Measurements from ENCODE around the gene LOC128125822.
A peak's percentile ranks its signal among the peaks of the same experiment; 100 is the strongest.

The LOC128125822 gene

DNA sequence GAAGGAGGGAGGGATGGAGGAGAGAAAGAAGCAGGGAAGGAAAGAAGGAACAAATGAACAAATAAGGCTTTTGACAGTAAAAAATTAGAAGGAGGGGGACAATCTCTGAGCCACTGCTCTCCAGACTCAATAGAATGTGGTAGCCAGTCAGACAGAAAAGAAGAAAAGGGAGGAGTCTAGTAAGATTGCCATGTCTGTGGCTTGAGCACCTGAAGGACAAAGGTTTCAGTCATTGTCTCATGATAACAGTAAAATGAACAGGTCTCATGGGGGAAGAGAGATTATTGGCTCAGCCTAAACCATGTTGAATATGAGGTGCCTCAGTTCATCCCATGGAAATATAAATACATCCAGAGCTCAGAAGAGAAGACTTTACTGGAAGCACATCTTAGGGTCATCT is 14.0 kb upstream of the LOC128125822 start:
- DNase-seq = no peak

- DNase-seq = no peak
Measured at GRCh38 chr6:63560801-63561287, 11.4 kb upstream of the LOC128125822 start.

- no peak for DNase-seq
Measured at GRCh38 chr6:63561288-63561687, 11.0 kb upstream of the LOC128125822 start.

DNA sequence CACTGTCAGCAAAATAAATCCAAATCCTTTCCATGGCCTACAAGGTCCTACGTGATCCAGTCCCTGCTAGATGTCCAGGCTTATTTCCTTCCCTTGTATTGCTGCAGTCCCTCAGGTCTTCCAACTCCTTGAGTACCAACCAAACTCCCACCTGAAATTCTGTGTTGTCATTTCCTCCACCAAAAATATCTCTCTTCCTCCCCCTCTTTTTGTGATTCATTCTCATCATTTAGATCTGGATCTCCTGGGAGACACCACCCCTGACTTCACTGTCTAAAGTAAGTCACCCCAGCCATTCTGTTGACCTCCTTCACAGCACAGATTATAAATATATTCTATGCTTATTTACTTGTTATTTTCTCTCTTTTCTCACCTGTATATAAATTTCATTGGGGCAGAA is 9.0 kb upstream of the LOC128125822 start:
- DNase-seq = no peak

- no peak for DNase-seq
Measured at GRCh38 chr6:63565058-63565726, 7.1 kb upstream of the LOC128125822 start.

GRCh38 chr6:63565727-63566596 is 6.3 kb upstream of the LOC128125822 start:
- no peak for DNase-seq

DNA sequence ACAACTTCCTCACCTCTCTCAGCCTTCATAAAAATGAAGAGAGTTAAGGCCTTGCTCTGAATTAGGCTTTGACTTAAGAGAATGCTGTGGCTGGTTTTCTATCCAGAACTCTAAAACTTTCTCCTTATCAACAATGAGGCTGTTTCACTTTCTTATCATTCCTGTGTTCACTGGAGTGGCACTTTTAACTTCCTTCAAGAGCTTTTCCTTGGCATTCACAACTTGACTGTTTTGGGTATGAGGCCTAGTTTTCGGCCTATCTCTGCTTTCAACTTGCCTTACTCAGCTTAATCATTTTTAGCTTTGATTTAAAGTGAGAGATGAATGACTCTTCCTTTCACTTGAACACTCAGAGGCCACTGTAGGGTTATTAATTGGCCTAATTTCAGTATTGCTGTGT is 4.3 kb upstream of the LOC128125822 start:
- no peak for DNase-seq

- no peak for DNase-seq
Measured at GRCh38 chr6:63571361-63572043, 778 bp upstream of the LOC128125822 start.

GRCh38 chr6:63572747-63573075 is 431 bp downstream of the LOC128125822 start:
- no peak for DNase-seq

GRCh38 chr6:63573076-63573898 is 1.0 kb downstream of the LOC128125822 start:
- peak; percentile 73 for DNase-seq

DNA sequence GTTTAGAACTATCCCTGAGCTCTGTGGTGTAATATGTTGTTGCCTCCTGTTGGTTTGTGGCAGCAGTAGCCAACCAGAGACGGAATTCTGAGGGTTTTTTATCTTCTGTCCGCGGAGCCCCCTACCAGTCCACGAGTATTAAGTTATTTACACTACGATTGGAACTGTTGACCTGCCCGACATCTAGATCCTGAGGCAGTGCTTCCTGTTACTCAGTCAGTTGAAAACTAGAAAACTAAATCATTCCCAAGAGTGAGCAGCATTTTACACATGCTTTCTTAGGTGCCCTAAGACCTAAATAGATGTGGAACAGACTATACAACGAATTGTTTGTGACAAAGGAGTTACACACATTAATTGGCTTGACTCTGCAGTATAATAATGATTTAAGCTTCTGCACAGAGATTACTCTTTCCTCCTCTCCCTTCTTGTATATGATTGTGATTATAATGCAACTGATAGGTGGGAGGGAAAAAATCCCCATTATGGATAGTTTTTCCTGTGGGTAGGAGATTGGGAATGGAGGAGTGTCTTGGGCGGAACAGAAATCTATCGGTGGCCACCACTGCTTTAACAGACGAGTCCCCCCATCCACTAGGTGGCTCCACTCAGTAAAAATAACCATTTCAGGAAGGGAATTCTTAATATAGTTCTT is 1.7 kb downstream of the LOC128125822 start:
- DNase-seq = peak; percentile 72

DNA sequence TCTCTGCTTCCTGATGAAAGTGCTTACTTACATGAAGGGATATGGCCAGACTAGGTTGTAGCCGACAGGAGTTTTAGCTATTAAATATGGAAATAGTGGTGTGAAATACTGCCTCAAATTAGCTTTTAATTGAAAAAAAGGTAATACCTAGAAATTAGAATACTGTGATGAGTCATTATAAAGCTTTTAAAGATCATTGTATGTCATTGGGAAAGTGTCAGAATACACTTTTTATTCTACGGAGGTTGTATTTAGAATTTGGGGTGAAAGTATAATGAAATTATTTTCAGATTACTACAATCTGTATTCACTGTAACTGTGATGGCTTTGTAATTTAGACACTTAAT is 2.2 kb downstream of the LOC128125822 start:
- DNase-seq = no peak

DNA sequence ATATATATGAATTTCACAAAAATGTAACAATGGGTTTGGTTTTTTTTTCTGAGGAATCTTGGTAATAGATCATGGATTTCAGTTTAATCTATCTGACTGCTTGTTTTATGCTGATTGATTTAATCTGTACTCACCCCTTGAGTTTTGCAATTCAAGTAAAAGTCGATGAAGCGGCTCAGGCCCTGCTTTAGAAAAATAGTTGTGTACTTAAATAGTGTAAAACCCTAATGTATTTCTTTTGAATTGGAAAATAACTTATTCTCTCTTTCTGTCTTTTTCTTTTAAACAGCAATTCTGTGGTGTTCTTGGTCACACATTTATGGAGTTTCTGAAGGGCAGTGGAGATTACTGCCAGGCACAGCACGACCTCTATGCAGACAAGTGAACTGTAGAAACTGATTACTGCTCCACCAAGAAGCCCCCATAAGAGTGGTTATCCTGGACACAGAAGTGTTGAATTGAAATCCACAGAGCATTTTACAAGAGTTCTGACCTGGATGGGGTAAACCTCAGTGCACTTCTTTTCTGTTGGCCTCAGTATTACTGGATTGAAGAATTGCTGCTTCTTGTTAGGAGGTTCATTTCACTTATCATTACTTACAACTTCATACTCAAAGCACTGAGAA is 4.0 kb downstream of the LOC128125822 start:
- no peak for DNase-seq

DNA sequence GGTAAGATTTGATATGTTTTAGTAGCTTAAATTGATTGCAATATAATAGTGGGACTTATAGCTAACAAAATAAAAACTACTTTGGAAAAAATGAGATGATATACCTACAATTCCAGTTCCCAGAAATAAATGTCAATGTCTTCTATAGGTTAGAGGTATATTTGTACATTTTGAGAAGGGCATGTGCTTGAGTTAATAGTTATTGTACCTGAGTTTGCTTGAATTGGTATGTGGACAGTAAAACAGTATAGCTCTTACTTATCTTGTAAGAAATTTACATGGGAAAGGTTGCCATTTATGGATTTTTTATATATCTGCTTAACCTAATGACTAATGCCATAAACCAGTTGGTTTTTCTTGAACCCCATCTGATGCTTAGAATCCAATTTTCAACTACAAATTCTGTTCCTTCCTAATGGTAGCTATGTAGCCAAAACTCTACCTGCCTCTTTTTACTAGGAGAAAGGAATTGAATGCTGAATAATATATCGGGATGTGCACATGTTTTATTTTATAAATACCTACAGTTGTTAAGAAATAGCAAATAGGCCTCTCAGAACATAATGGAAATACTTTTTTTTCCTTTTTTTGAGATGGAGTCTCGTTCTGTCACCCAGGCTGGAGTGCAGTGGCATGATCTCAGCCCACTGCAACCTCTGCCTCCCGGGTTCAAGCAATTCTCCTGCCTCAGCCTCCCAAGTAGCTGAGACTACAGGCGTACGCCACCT is 4.9 kb downstream of the LOC128125822 start:
- DNase-seq = no peak

DNA sequence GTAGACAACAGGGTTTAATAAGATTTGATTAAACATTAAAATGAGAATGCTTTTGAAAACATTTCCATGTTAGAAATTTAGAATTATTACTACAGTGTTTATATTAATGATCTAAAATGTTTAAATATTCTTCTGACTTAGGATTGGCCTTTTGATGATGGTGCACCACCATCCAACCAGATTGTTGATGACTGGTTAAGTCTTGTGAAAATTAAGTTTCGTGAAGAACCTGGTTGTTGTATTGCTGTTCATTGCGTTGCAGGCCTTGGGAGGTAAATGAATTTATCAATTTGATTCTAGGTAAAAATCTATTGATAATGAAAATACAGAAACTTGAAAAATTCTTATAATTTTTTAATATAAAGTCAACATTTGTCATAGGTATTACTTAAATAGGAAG is 6.5 kb downstream of the LOC128125822 start:
- DNase-seq = no peak

DNA sequence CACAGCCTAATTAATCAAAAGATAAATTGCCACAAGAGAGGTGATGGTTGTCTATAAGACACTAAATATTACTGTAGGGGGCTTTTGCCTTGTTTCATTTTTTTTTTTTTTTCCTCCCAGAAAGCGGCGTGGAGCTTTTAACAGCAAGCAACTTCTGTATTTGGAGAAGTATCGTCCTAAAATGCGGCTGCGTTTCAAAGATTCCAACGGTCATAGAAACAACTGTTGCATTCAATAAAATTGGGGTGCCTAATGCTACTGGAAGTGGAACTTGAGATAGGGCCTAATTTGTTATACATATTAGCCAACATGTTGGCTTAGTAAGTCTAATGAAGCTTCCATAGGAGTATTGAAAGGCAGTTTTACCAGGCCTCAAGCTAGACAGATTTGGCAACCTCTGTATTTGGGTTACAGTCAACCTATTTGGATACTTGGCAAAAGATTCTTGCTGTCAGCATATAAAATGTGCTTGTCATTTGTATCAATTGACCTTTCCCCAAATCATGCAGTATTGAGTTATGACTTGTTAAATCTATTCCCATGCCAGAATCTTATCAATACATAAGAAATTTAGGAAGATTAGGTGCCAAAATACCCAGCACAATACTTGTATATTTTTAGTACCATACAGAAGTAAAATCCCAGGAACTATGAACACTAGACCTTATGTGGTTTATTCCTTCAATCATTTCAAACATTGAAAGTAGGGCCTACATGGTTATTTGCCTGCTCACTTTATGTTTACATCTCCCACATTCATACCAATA is 7.8 kb downstream of the LOC128125822 start:
- DNase-seq = no peak

DNA sequence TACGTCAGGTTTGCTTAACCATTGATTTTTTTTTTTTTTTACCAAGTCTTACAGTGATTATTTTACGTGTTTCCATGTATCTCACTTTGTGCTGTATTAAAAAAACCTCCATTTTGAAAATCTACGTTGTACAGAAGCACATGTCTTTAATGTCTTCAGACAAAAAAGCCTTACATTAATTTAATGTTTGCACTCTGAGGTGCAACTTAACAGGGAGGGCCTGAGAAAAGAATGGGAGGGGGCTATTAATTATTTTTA is 8.4 kb downstream of the LOC128125822 start:
- DNase-seq = no peak

DNA sequence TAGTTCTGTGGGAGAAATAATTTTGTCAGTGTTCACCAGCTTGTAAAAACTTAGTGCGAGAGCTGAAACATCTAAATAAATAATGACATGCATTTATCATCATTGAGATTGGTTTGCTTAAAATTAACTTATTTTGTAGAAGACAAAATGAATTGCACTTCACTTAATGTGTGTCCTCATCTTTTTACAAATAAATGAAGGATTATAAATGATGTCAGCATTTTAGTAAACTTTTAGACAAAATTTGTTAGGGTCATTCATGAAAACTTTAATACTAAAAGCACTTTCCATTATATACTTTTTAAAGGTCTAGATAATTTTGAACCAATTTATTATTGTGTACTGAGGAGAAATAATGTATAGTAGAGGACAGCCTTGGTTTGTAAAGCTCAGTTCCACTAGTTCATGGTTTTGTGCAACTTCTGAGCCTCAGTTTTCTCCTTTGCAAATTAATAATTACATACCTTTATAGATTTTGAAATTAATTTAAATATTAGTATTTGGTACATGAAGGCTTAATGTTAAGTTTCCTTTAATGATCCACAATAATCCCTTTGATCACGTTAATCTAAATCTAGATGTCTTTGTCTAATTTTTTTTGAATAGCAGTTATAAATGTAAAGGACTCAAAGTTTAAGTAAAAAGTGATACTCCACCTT is 9.2 kb downstream of the LOC128125822 start:
- no peak for DNase-seq

- DNase-seq = no peak
Measured at GRCh38 chr6:63582579-63583231, 10.4 kb downstream of the LOC128125822 start.

DNA sequence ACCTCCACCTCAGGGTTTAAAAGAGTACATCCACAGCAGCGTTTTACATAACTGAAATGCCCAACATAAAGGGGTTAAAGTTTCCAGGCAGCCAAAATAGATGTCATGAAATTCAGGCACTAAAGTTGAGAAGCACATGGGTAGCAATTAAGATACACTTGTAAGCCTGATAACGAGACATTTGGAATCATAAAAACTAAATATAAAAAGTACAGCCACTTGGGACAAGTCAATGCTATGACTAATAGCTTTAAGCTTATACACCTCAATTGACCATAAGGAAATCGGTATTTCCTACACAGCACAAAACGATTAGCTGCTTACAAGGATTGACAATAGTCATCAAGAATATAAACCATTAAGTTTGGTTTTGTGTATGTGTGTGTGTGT is 11.8 kb downstream of the LOC128125822 start:
- no peak for DNase-seq
